A673 (cell line): Measurements from ENCODE around the gene IMMP2L.

ENCODE experiments used
- CTCF ChIP-seq: fragments of 300-800, 200-600 bp; sonication (generic); conservative IDR thresholded peaks from 2 replicates; pipeline ENCODE4 v1.5.1; 2017; ENCODE audit warnings: low read depth, mild to moderate bottlenecking, antibody characterized with exemption, low read length, moderate library complexity, mixed read lengths
- EZH2 ChIP-seq: fragments of 200-600 bp; sonication (generic); IDR thresholded peaks from 2 replicates; pipeline ENCODE4 v1.6.1; 2017; ENCODE audit warnings: borderline replicate concordance, low read depth, mild to moderate bottlenecking, mixed read lengths, antibody characterized with exemption, low read length; ENCODE audit not compliant: poor library complexity, severe bottlenecking

GRCh38 chr7:111049971-111050680 lies 512.2 kb downstream of the IMMP2L start:
- TF ChIP-seq CTCF = no peak
- no peak for TF ChIP-seq EZH2
